ENCODE results near the gene ACTR10.

- no peak for TF ChIP-seq POLR2A (IDR thresholded peaks at IDR 0.05)
- TF ChIP-seq, protein P1, sequence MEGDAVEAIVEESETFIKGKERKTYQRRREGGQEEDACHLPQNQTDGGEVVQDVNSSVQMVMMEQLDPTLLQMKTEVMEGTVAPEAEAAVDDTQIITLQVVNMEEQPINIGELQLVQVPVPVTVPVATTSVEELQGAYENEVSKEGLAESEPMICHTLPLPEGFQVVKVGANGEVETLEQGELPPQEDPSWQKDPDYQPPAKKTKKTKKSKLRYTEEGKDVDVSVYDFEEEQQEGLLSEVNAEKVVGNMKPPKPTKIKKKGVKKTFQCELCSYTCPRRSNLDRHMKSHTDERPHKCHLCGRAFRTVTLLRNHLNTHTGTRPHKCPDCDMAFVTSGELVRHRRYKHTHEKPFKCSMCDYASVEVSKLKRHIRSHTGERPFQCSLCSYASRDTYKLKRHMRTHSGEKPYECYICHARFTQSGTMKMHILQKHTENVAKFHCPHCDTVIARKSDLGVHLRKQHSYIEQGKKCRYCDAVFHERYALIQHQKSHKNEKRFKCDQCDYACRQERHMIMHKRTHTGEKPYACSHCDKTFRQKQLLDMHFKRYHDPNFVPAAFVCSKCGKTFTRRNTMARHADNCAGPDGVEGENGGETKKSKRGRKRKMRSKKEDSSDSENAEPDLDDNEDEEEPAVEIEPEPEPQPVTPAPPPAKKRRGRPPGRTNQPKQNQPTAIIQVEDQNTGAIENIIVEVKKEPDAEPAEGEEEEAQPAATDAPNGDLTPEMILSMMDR (IDR thresholded peaks at IDR 0.05): no peak
Measured at GRCh38 chr14:58191763-58192601, 8.0 kb upstream of the ACTR10 start.
